GM06990 (cell line): ENCODE measurements around the gene ADA.

Source experiments
- DNase-seq: peaks from one replicate; pipeline ENCODE4 v3.0.0-alpha.2; 2011; ENCODE audit not compliant: insufficient read length; ENCODE audit errors: extremely low read depth
- H3K27me3 ChIP-seq: replicated peaks from 2 replicates; pipeline ENCODE4 v1.6.0; 2011; ENCODE audit warnings: low read length; ENCODE audit not compliant: control insufficient read depth, insufficient read depth
- H3K36me3 ChIP-seq: 2 replicates; pipeline ENCODE4 v1.5.1; 2011; ENCODE audit warnings: low read length; ENCODE audit not compliant: control insufficient read depth, insufficient read depth
- H3K4me3 ChIP-seq: replicated peaks from 2 replicates; pipeline ENCODE4 v1.5.1; 2011; ENCODE audit warnings: low read depth, mild to moderate bottlenecking, control low read depth, low read length
- TF ChIP-seq, protein P1 (sequence below): IDR thresholded peaks from 2 replicates; pipeline ENCODE4 v1.5.1; 2011; ENCODE audit warnings: low read length, control low read depth, mild to moderate bottlenecking, inconsistent platforms; ENCODE audit not compliant: insufficient read depth, poor library complexity, severe bottlenecking

Gene ADA

GRCh38 chr20:44635877-44636276, 15.6 kb downstream of the ADA start:
- Histone ChIP-seq H3K4me3 (no peak overlapping the region), H3K27me3 (no peaks in the 10 kb centered on the region), H3K36me3 (peaks cover 38% of the 10 kb centered on the region)
- TF ChIP-seq, protein P1, sequence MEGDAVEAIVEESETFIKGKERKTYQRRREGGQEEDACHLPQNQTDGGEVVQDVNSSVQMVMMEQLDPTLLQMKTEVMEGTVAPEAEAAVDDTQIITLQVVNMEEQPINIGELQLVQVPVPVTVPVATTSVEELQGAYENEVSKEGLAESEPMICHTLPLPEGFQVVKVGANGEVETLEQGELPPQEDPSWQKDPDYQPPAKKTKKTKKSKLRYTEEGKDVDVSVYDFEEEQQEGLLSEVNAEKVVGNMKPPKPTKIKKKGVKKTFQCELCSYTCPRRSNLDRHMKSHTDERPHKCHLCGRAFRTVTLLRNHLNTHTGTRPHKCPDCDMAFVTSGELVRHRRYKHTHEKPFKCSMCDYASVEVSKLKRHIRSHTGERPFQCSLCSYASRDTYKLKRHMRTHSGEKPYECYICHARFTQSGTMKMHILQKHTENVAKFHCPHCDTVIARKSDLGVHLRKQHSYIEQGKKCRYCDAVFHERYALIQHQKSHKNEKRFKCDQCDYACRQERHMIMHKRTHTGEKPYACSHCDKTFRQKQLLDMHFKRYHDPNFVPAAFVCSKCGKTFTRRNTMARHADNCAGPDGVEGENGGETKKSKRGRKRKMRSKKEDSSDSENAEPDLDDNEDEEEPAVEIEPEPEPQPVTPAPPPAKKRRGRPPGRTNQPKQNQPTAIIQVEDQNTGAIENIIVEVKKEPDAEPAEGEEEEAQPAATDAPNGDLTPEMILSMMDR: no peak
- DNase-seq: no peak

DNA sequence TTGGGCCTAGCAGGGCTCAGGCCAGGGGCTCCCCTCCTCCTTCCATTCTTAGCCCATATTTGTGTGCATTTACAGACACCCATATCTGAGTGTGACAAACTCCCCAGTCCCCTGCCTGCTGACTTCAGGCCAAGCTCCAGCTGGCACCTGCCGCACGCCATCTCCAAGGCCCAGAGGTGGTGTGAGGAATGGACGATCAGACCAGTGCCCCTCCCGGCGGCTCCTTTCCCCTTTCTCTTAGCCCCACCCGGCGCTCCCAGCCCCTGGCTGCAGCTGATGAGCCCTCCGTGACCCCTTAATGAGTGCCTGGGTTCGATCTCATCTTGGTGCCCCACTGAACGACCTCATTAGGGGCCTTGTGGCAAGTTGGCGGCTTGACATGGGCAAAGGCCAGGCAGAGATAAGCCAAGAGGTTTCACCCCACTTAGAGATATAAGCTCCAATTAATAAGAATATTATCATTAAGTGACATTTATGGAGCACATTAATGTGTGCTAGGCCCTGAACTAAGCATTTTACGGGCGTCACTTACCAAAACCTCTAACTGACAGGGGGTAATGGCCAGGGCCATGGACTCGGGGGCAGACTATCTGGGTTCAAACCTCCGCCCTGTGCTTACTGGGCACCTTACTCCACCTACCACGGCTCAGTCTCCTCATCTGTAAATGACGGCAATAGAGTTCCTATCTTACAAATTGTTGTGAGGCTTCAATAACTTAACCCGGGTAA, 17.5 kb downstream of the ADA start:
- TF ChIP-seq, protein P1: no peak
- DNase-seq: no peak
- H3K36me3 ChIP-seq: peaks cover 39% of the 10 kb centered on the region
- H3K4me3 ChIP-seq: no peak overlapping the region
- no peaks in the 10 kb centered on the region for H3K27me3 ChIP-seq

GRCh38 chr20:44633187-44633810, 18.2 kb downstream of the ADA start:
- Histone ChIP-seq H3K4me3 (no peak overlapping the region), H3K36me3 (peaks cover 42% of the 10 kb centered on the region), H3K27me3 (no peaks in the 10 kb centered on the region)
- TF ChIP-seq, protein P1: no peak
- DNase-seq: no peak

GRCh38 chr20:44632103-44632752, 19.3 kb downstream of the ADA start:
- H3K27me3 ChIP-seq: no peaks in the 10 kb centered on the region
- H3K4me3 ChIP-seq: no peak overlapping the region
- peaks cover 43% of the 10 kb centered on the region for H3K36me3 ChIP-seq
- DNase-seq: no peak
- TF ChIP-seq, protein P1: no peak

DNA sequence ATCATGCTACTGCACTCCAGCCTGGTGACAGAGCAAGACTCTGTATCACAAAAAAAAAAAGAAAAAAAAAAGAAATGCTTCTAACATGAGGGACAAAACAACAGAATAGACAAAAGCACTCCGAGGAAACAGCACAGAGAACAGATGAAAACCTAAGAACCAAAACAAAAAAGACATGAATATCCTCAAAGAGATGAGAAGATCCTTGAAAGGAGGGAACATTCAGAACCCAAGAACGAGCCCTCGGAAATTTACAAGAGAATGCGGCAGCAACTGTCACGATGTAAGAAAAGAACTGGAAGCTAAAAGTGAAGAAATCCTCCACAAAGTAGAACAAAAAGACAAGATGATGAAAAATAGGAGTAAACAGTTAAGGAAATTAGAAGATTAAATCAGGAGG, 21.2 kb downstream of the ADA start:
- no peak overlapping the region for H3K4me3 ChIP-seq
- H3K36me3 ChIP-seq: peaks cover 49% of the 10 kb centered on the region
- DNase-seq: no peak
- no peaks in the 10 kb centered on the region for H3K27me3 ChIP-seq
- TF ChIP-seq, protein P1: no peak
